A549 (cell line): Measurements from ENCODE around the gene CXCL6. TPM values are rescaled to one million over a fixed set of nuclear protein-coding genes. Genes with fewer than 3 reads are reported as not detected.
A peak's percentile ranks its signal among the peaks of the same experiment; 100 is the strongest.

Experiments used
- ATAC-seq, 2 experiments: fragments of 200-7000 bp in 1 of 2; fragments of >200 bp in 1 of 2; cut with Nextera tagmentation in 1 of 2; cut with Tn5 transposase in 1 of 2; 3 replicates each; pipeline versions ENCODE4 v1.8.0 to v1.9.1; 2018 to 2020; ENCODE audit warnings: mild to moderate bottlenecking in 1 of 2, moderate library complexity in 1 of 2
- CTCF ChIA-PET: fragments of 300-600 bp; sonication (Branson Sonifier 250); formaldehyde crosslinking; extraction: SDS; loops from one replicate; lab custom pipeline; 2021; ENCODE audit warnings: antibody characterized with exemption, inconsistent platforms; lab: Yijun Ruan, JAX
- POLR2A ChIA-PET: fragments of 350-600 bp; formaldehyde crosslinking; extraction: SDS; loops from one replicate; lab custom pipeline; 2021; ENCODE audit warnings: antibody characterized with exemption, inconsistent platforms; lab: Yijun Ruan, JAX
- DNase-seq, 2 experiments: peaks; one replicate each; pipeline versions ENCODE4 v3.0.0 to v3.0.0-alpha.2; 2011 to 2016; ENCODE audit warnings: low read depth in 1 of 2, low spot score in 1 of 2
- FAIRE-seq: peaks from 2 replicates; lab custom pipeline; 2011; peaks lifted over from hg19 to GRCh38; lab: Jason Lieb, UNC
- H3K27ac ChIP-seq, 2 experiments: fragments of >200 bp; sonication (Bioruptor Twin); formaldehyde crosslinking; 3 replicates each; pipeline ENCODE4 v1.5.1; 2016 to 2017
- H3K4me1 ChIP-seq: fragments of >200 bp; sonication (Bioruptor Twin); formaldehyde crosslinking; 3 replicates; pipeline ENCODE4 v1.6.1; 2016
- H3K4me2 ChIP-seq: fragments of >200 bp; sonication (Bioruptor Twin); formaldehyde crosslinking; 3 replicates; pipeline ENCODE4 v1.6.1; 2016
- H3K4me3 ChIP-seq: fragments of >200 bp; sonication (Bioruptor Twin); formaldehyde crosslinking; 3 replicates; pipeline ENCODE4 v1.5.1; 2016
- H3K9me3 ChIP-seq: fragments of >200 bp; sonication (Bioruptor Twin); formaldehyde crosslinking; 3 replicates; pipeline ENCODE4 v1.6.1; 2016
- CHD4 ChIP-seq: fragments of 200-600 bp; sonication (generic); IDR thresholded peaks from 2 replicates; pipeline ENCODE4 v1.6.1; 2016; ENCODE audit warnings: antibody characterized with exemption, mild to moderate bottlenecking, borderline replicate concordance
- EHF ChIP-seq: fragments of 250-450 bp; sonication (Bioruptor Pico); IDR thresholded peaks from 2 replicates; pipeline ENCODE4 v1.5.0; 2020; ENCODE audit warnings: mild to moderate bottlenecking
- FOSB ChIP-seq: fragments of 250-450 bp; sonication (Bioruptor Pico); IDR thresholded peaks from 2 replicates; pipeline ENCODE4 v1.5.0; 2020; ENCODE audit warnings: mild to moderate bottlenecking, moderate library complexity
- FOSL2 ChIP-seq, 2 experiments: fragments of 450-650 bp in 1 of 2; fragments of >200 bp in 1 of 2; sonication (Bioruptor Twin) in 1 of 2; formaldehyde crosslinking; IDR thresholded peaks; 2 replicates each; pipeline versions ENCODE4 v1.5.0 to v1.6.1; 2016 to 2020; ENCODE audit warnings: mild to moderate bottlenecking in 1 of 2, moderate library complexity in 1 of 2
- GATA3 ChIP-seq: IDR thresholded peaks from 2 replicates; pipeline ENCODE4 v1.6.1; 2012; ENCODE audit warnings: borderline replicate concordance
- HDAC2 ChIP-seq: fragments of 200-600 bp; sonication (generic); IDR thresholded peaks from 2 replicates; pipeline ENCODE4 v1.6.1; 2016
- HOXA7 ChIP-seq: fragments of 250-450 bp; sonication (Bioruptor Pico); IDR thresholded peaks from 2 replicates; pipeline ENCODE4 v1.5.0; 2020; ENCODE audit warnings: mild to moderate bottlenecking, moderate library complexity
- HOXB5 ChIP-seq: fragments of 250-450 bp; sonication (Bioruptor Pico); IDR thresholded peaks from 2 replicates; pipeline ENCODE4 v1.5.0; 2020; ENCODE audit warnings: mild to moderate bottlenecking, moderate library complexity
- KDM1A ChIP-seq: fragments of 200-600 bp; sonication (generic); IDR thresholded peaks from 2 replicates; pipeline ENCODE4 v1.6.1; 2016; ENCODE audit warnings: low read depth, mild to moderate bottlenecking
- KDM5A ChIP-seq: fragments of 200-600 bp; sonication (generic); IDR thresholded peaks from 2 replicates; pipeline ENCODE4 v1.6.1; 2016; ENCODE audit warnings: antibody characterized with exemption, mild to moderate bottlenecking
- MYC ChIP-seq: IDR thresholded peaks from 2 replicates; pipeline ENCODE4 v1.6.1; 2012; ENCODE audit warnings: mild to moderate bottlenecking, inconsistent platforms, low read length, improper control_type of control experiment, borderline replicate concordance
- NFE2L2 ChIP-seq: fragments of 150-350 bp; conservative IDR thresholded peaks from 2 replicates; pipeline ENCODE4 v1.6.1; 2014; ENCODE audit warnings: low read length
- NPAS2 ChIP-seq: fragments of 250-450 bp; sonication (Bioruptor Pico); IDR thresholded peaks from 2 replicates; pipeline ENCODE4 v1.8.0; 2022; ENCODE audit warnings: mild to moderate bottlenecking, moderate library complexity, borderline replicate concordance
- PHF8 ChIP-seq: fragments of 200-600 bp; sonication (generic); IDR thresholded peaks from 2 replicates; pipeline ENCODE4 v1.6.1; 2016; ENCODE audit warnings: low read depth, mild to moderate bottlenecking, antibody characterized with exemption, moderate library complexity, borderline replicate concordance
- RAD21 ChIP-seq, 2 experiments: fragments of >200 bp in 1 of 2; sonication (Bioruptor Twin) in 1 of 2; formaldehyde crosslinking in 1 of 2; IDR thresholded peaks in 1 of 2; conservative IDR thresholded peaks in 1 of 2; 2 replicates in 1 of 2; 3 replicates in 1 of 2; pipeline ENCODE4 v1.6.1; 2012 to 2018; ENCODE audit warnings: inconsistent platforms in 1 of 2
- RCOR1 ChIP-seq: fragments of 150-350 bp; IDR thresholded peaks from 2 replicates; pipeline ENCODE4 v1.6.1; 2014; ENCODE audit warnings: antibody characterized with exemption, low read length, low read depth
- SMC3 ChIP-seq: fragments of >200 bp; sonication (Bioruptor Twin); formaldehyde crosslinking; IDR thresholded peaks from 3 replicates; pipeline ENCODE4 v1.6.1; 2018; ENCODE audit warnings: inconsistent platforms
- SREBF2 ChIP-seq: fragments of 450-650 bp; IDR thresholded peaks from 2 replicates; pipeline ENCODE4 v1.6.1; 2014; ENCODE audit warnings: mild to moderate bottlenecking, moderate library complexity
- TP53 ChIP-seq: fragments of 250-450 bp; sonication (Bioruptor Pico); IDR thresholded peaks from 2 replicates; pipeline ENCODE4 v1.5.0; 2021; ENCODE audit warnings: mild to moderate bottlenecking, moderate library complexity
- ZNF302 ChIP-seq: fragments of 250-450 bp; sonication (Bioruptor Pico); IDR thresholded peaks from 2 replicates; pipeline ENCODE4 v1.9.0; 2021; ENCODE audit warnings: inconsistent platforms, mild to moderate bottlenecking, moderate library complexity
- WGBS: methylation state at CpG from one replicate; pipeline ENCODE4 v1.1.6; 2017; ENCODE audit errors: missing lambda C conversion rate; 5-methylcytosine and 5-hydroxymethylcytosine counted together
- polyA plus RNA-seq, 4 experiments: library from polyadenylated mRNA; depleted of rRNA in 3 of 4; stranded (reverse); fragments of >200 nt; fragmentation: RNase III in 1 of 4; extraction: RNeasy Plus Mini Kit Qiagen cat#74134 plus additional on column Dnase treatment in 1 of 4; gene quantifications; 2 replicates in 3 of 4; 3 replicates in 1 of 4; pipeline ENCODE4 v1.2.3, GENCODE V29; 2011 to 2017
- TF ChIP-seq, protein P1 (sequence below): fragments of 250-450 bp; sonication (Bioruptor Pico); IDR thresholded peaks from 2 replicates; pipeline ENCODE4 v1.5.0; 2020; ENCODE audit warnings: low read depth, mild to moderate bottlenecking, moderate library complexity
- TF ChIP-seq, protein P2 (sequence below): fragments of >200 bp; sonication (Bioruptor Twin); formaldehyde crosslinking; IDR thresholded peaks from 2 replicates; pipeline ENCODE4 v1.6.1; 2016
- TF ChIP-seq, protein P3 (sequence below): fragments of >200 bp; sonication (Bioruptor Twin); formaldehyde crosslinking; IDR thresholded peaks from 3 replicates; pipeline ENCODE4 v1.6.1; 2016
- TF ChIP-seq, protein P4 (sequence below): fragments of 450-650 bp; IDR thresholded peaks from 2 replicates; pipeline ENCODE4 v1.6.1; 2014; ENCODE audit warnings: antibody characterized with exemption
- TF ChIP-seq, protein P5 (sequence below): fragments of >200 bp; sonication (Bioruptor Twin); formaldehyde crosslinking; IDR thresholded peaks from 3 replicates; pipeline ENCODE4 v1.5.1; 2016

The CXCL6 gene
- polyA plus RNA-seq, 2 of the 4 experiments (the other 2 are of a cell fraction) = 0.06 TPM; not detected in 1

DNA sequence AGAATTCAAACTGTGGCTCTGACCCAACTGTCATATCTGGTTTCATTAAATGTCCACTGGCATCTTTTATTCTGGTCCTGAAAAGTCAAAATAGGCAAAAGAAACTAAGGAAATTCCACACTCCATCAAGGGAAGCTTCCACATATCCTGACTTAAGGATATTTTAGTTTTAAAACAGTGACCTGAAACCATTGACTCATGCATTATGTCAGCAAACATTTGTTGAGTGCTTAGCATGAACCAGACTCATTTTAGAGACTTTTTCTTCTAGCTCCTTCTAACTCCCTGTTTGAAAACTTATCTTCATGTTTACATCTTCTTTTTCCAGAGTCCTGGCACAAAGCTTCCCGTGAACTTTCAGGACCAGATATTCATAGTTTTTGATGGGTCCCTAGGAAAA is 25.8 kb downstream of the CXCL6 start:
- WGBS = 95% methylated on average over 1 of the region's 1 CpG
- no peak overlapping the region for H3K27ac ChIP-seq
- peaks cover 12% of the 10 kb centered on the region; the same call in 2 of the 3 replicates for H3K9me3 ChIP-seq
- FAIRE-seq (no peak), DNase-seq (no peak), ATAC-seq (no peak)
- H3K4me2 ChIP-seq = no peak overlapping the region
- peaks cover 14% of the 10 kb centered on the region; the same call in 2 of the 3 replicates for H3K4me1 ChIP-seq
- H3K4me3 ChIP-seq = no peak overlapping the region
- POLR2A ChIA-PET = no interaction called here
- CTCF ChIA-PET = interaction anchor here (0.7 to 1.2 kb wide), 4 partner anchors 68 to 289 kb away, joined by 3 read pairs; no protein-coding TSS in a partner anchor
- TF ChIP-seq MYC (no peak), HOXA7 (CRISPR knock-in tag) (no peak), FOSB (CRISPR knock-in tag) (no peak), HDAC2 (no peak), KDM5A (no peak), TP53 (CRISPR knock-in tag) (no peak), PHF8 (no peak), SMC3 (no peak), CHD4 (no peak), FOSL2 (IDR thresholded peaks at IDR 0.05) (no peak), FOSL2 (CRISPR knock-in tag; IDR thresholded peaks at IDR 0.05) (no peak), ZNF302 (CRISPR knock-in tag) (no peak)
- TF ChIP-seq, protein P1, sequence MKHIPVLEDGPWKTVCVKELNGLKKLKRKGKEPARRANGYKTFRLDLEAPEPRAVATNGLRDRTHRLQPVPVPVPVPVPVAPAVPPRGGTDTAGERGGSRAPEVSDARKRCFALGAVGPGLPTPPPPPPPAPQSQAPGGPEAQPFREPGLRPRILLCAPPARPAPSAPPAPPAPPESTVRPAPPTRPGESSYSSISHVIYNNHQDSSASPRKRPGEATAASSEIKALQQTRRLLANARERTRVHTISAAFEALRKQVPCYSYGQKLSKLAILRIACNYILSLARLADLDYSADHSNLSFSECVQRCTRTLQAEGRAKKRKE = no peak
- TF ChIP-seq, protein P2, sequence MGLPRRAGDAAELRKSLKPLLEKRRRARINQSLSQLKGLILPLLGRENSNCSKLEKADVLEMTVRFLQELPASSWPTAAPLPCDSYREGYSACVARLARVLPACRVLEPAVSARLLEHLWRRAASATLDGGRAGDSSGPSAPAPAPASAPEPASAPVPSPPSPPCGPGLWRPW = no peak

GRCh38 chr4:73864365-73864764 is 27.9 kb downstream of the CXCL6 start:
- DNase-seq = peak in 1 of 2 experiments; percentile 23
- FAIRE-seq = no peak
- Histone ChIP-seq H3K27ac (0 out of 6 replicates have a peak overlapping the region, but pooled peaks of 1 of the 2 experiments have one; percentile 39), H3K9me3 (peaks cover 3% of the 10 kb centered on the region; the same call in 1 of the 3 replicates), H3K4me1 (peaks cover 25% of the 10 kb centered on the region; the same call in 2 of the 3 replicates), H3K4me3 (no peak overlapping the region), H3K4me2 (no peak overlapping the region)
- TF ChIP-seq HDAC2 (no peak), NFE2L2 (no peak), PHF8 (no peak), SREBF2 (no peak), CHD4 (no peak), SMC3 (peak; percentile 60), RAD21 (conservative IDR thresholded peaks at IDR 0.05 in 1 of 2, IDR thresholded peaks at IDR 0.05 in 1 of 2) (peak; percentile 36 to 51), HOXB5 (CRISPR knock-in tag) (no peak), EHF (no peak), KDM1A (no peak), GATA3 (no peak), NPAS2 (CRISPR knock-in tag) (no peak), RCOR1 (no peak)
- TF ChIP-seq, protein P3, sequence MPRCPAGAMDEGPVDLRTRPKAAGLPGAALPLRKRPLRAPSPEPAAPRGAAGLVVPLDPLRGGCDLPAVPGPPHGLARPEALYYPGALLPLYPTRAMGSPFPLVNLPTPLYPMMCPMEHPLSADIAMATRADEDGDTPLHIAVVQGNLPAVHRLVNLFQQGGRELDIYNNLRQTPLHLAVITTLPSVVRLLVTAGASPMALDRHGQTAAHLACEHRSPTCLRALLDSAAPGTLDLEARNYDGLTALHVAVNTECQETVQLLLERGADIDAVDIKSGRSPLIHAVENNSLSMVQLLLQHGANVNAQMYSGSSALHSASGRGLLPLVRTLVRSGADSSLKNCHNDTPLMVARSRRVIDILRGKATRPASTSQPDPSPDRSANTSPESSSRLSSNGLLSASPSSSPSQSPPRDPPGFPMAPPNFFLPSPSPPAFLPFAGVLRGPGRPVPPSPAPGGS = no peak
- TF ChIP-seq, protein P4, sequence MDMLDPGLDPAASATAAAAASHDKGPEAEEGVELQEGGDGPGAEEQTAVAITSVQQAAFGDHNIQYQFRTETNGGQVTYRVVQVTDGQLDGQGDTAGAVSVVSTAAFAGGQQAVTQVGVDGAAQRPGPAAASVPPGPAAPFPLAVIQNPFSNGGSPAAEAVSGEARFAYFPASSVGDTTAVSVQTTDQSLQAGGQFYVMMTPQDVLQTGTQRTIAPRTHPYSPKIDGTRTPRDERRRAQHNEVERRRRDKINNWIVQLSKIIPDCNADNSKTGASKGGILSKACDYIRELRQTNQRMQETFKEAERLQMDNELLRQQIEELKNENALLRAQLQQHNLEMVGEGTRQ = no peak
- TF ChIP-seq, protein P5, sequence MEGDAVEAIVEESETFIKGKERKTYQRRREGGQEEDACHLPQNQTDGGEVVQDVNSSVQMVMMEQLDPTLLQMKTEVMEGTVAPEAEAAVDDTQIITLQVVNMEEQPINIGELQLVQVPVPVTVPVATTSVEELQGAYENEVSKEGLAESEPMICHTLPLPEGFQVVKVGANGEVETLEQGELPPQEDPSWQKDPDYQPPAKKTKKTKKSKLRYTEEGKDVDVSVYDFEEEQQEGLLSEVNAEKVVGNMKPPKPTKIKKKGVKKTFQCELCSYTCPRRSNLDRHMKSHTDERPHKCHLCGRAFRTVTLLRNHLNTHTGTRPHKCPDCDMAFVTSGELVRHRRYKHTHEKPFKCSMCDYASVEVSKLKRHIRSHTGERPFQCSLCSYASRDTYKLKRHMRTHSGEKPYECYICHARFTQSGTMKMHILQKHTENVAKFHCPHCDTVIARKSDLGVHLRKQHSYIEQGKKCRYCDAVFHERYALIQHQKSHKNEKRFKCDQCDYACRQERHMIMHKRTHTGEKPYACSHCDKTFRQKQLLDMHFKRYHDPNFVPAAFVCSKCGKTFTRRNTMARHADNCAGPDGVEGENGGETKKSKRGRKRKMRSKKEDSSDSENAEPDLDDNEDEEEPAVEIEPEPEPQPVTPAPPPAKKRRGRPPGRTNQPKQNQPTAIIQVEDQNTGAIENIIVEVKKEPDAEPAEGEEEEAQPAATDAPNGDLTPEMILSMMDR = peak; percentile 38
- ATAC-seq = no peak
- ChIA-PET POLR2A (no interaction called here), CTCF (interaction anchor here (0.6 to 1.7 kb wide), 11 partner anchors 13 to 298 kb away, joined by 3 to 5 read pairs (median 3); no protein-coding TSS in a partner anchor)
- 91% methylated on average over 2 of the region's 2 CpGs for WGBS
